Neuronal stem cell (in vitro differentiated cells): ENCODE data around the gene FAIM2.
A peak's percentile ranks its signal among the peaks of the same experiment; 100 is the strongest.

Experiments used
- DNase-seq: peaks from one replicate; pipeline ENCODE4 v3.0.0-alpha.2; 2013; ENCODE audit warnings: low spot score
- H2AFZ ChIP-seq: one replicate; pipeline ENCODE4 v1.6.1; 2013; ENCODE audit warnings: mild to moderate bottlenecking, low read length, inconsistent platforms
- H2AK5ac ChIP-seq: 2 replicates; pipeline ENCODE4 v1.6.1; 2013; ENCODE audit warnings: low read depth, mild to moderate bottlenecking, inconsistent platforms, low read length, moderate library complexity, mixed read lengths
- H2BK120ac ChIP-seq: 2 replicates; pipeline ENCODE4 v1.6.1; 2013; ENCODE audit warnings: low read depth, mild to moderate bottlenecking, inconsistent platforms, low read length, moderate library complexity, mixed read lengths
- H2BK12ac ChIP-seq: one replicate; pipeline ENCODE4 v1.6.1; 2013; ENCODE audit warnings: low read length, inconsistent platforms
- H2BK15ac ChIP-seq: 2 replicates; pipeline ENCODE4 v1.6.1; 2013; ENCODE audit warnings: mild to moderate bottlenecking, low read length, inconsistent platforms, mixed read lengths
- H2BK5ac ChIP-seq: one replicate; pipeline ENCODE4 v1.6.1; 2013; ENCODE audit warnings: inconsistent platforms, mild to moderate bottlenecking, low read length, moderate library complexity
- H3K14ac ChIP-seq: one replicate; pipeline ENCODE4 v1.6.1; 2013; ENCODE audit warnings: low read length, inconsistent platforms
- H3K18ac ChIP-seq: 2 replicates; pipeline ENCODE4 v1.6.1; 2013; ENCODE audit warnings: low read length, inconsistent platforms
- H3K23ac ChIP-seq: 2 replicates; pipeline ENCODE4 v1.6.1; 2013; ENCODE audit warnings: low read depth, mild to moderate bottlenecking, mixed read lengths, low read length, inconsistent platforms; ENCODE audit not compliant: poor library complexity
- H3K27ac ChIP-seq: replicated peaks from 3 replicates; pipeline ENCODE4 v1.5.1; 2013; ENCODE audit warnings: low read length, inconsistent platforms
- H3K27me3 ChIP-seq, 3 experiments: 2 replicates each; pipeline ENCODE4 v1.6.1; 2013; ENCODE audit warnings: low read length in 3 of 3, mild to moderate bottlenecking in 2 of 3, inconsistent platforms in 1 of 3, low read depth in 1 of 3, mixed read lengths in 1 of 3, moderate library complexity in 1 of 3; ENCODE audit not compliant: control insufficient read depth in 3 of 3, insufficient read depth in 3 of 3
- H3K36me3 ChIP-seq, 2 donors: replicated peaks in 1 of 2; 2 replicates each; pipeline ENCODE4 v1.6.1; 2013; ENCODE audit warnings: low read length in 2 of 2; ENCODE audit not compliant: control insufficient read depth in 2 of 2, insufficient read depth in 2 of 2
- H3K4ac ChIP-seq: 2 replicates; pipeline ENCODE4 v1.6.1; 2013; ENCODE audit warnings: inconsistent platforms, mild to moderate bottlenecking, low read length, moderate library complexity
- H3K4me1 ChIP-seq, 2 donors: 1 replicate in 1 of 2; 2 replicates in 1 of 2; pipeline ENCODE4 v1.6.1; 2013; ENCODE audit warnings: low read length in 2 of 2, low read depth in 1 of 2; ENCODE audit not compliant: control insufficient read depth in 2 of 2, insufficient read depth in 1 of 2
- H3K4me2 ChIP-seq: one replicate; pipeline ENCODE4 v1.6.1; 2013; ENCODE audit warnings: mild to moderate bottlenecking, low read length, inconsistent platforms; ENCODE audit not compliant: insufficient read depth, poor library complexity, severe bottlenecking
- H3K4me3 ChIP-seq, 2 donors: 2 replicates each; pipeline ENCODE4 v1.5.1; 2013; ENCODE audit warnings: low read length in 2 of 2, mild to moderate bottlenecking in 2 of 2, inconsistent platforms in 1 of 2, moderate library complexity in 1 of 2
- H3K79me1 ChIP-seq: one replicate; pipeline ENCODE4 v1.6.1; 2013; ENCODE audit warnings: low read depth, mild to moderate bottlenecking, inconsistent platforms, low read length, moderate library complexity
- H3K9ac ChIP-seq: one replicate; pipeline ENCODE4 v1.6.1; 2013; ENCODE audit warnings: mild to moderate bottlenecking, low read depth, low read length, inconsistent platforms; ENCODE audit not compliant: poor library complexity
- H3K9me3 ChIP-seq, 2 donors: replicated peaks in 1 of 2; 2 replicates each; pipeline versions ENCODE3 to v1.6.1; 2013; ENCODE audit warnings: low read length in 2 of 2, mild to moderate bottlenecking in 2 of 2, inconsistent platforms in 1 of 2, low read depth in 1 of 2, mixed read lengths in 1 of 2, moderate library complexity in 1 of 2; ENCODE audit not compliant: control insufficient read depth in 2 of 2, insufficient read depth in 1 of 2
- H4K8ac ChIP-seq: one replicate; pipeline ENCODE4 v1.6.1; 2013; ENCODE audit warnings: low read depth, mild to moderate bottlenecking, inconsistent platforms, low read length, moderate library complexity
- H4K91ac ChIP-seq: one replicate; pipeline ENCODE4 v1.6.1; 2013; ENCODE audit warnings: low read length, low read depth, mild to moderate bottlenecking, inconsistent platforms; ENCODE audit not compliant: poor library complexity
- WGBS, 2 donors: extraction: QIAGEN DNeasy Blood & Tissue Kit; methylation state at CpG; one replicate each; pipeline ENCODE4 v1.1.7; 2013; ENCODE audit warnings: missing lambda C conversion rate in 2 of 2, mixed read lengths in 1 of 2; ENCODE audit not compliant: insufficient read length in 2 of 2, insufficient replicate concordance in 1 of 2; ENCODE audit errors: extremely low coverage in 2 of 2; 5-methylcytosine and 5-hydroxymethylcytosine counted together

Gene FAIM2

GRCh38 chr12:49887091-49887490 is 16.6 kb downstream of the FAIM2 start:
- no CpG with 5 or more reads among the region's 9 CpGs for WGBS, 2 donors
- Histone ChIP-seq H2BK12ac (no peak overlapping the region), H3K14ac (no peak overlapping the region), H3K4me2 (no peak overlapping the region), H3K4me1 (peaks cover 15 to 17% of the 10 kb centered on the region in 2 donors), H3K18ac (peak overlapping the region; percentile 65), H4K91ac (peak overlapping the region; percentile 40), H3K27ac (no peak overlapping the region), H3K4me3 (no peak overlapping the region), H2BK5ac (no peak overlapping the region), H2BK120ac (no peak overlapping the region), H3K79me1 (no peaks in the 10 kb centered on the region), H2AK5ac (peak overlapping the region; percentile 92), H2AFZ (no peak overlapping the region), H3K9ac (no peak overlapping the region), H2BK15ac (peak overlapping the region; percentile 88), H3K36me3 (no peaks in the 10 kb centered on the region), H3K27me3 (peaks cover 0 to 57% (median 0%) of the 10 kb centered on the region in 3 experiments), H4K8ac (peak overlapping the region; percentile 25), H3K4ac (no peak overlapping the region), H3K23ac (no peak overlapping the region), H3K9me3 (no peaks in the 10 kb centered on the region)
- no peak for DNase-seq

GRCh38 chr12:49885663-49886461 is 17.8 kb downstream of the FAIM2 start:
- Histone ChIP-seq H2AFZ (no peak overlapping the region), H2BK12ac (no peak overlapping the region), H3K79me1 (no peaks in the 10 kb centered on the region), H4K91ac (no peak overlapping the region), H3K9me3 (no peaks in the 10 kb centered on the region), H2BK15ac (peak overlapping the region; percentile 82), H2BK120ac (no peak overlapping the region), H3K27ac (no peak overlapping the region), H3K4me1 (peaks cover 15 to 24% of the 10 kb centered on the region in 2 donors), H3K9ac (no peak overlapping the region), H4K8ac (no peak overlapping the region), H3K4me2 (no peak overlapping the region), H3K27me3 (peaks cover 0 to 45% (median 0%) of the 10 kb centered on the region in 3 experiments), H3K36me3 (no peaks in the 10 kb centered on the region), H2AK5ac (peak overlapping the region; percentile 50), H3K23ac (no peak overlapping the region), H3K4ac (no peak overlapping the region), H3K4me3 (no peak overlapping the region), H3K14ac (no peak overlapping the region), H3K18ac (peak overlapping the region; percentile 61), H2BK5ac (no peak overlapping the region)
- DNase-seq, result no peak
- WGBS, 2 donors, result no CpG with 5 or more reads among the region's 16 CpGs

GRCh38 chr12:49885118-49885517 is 18.6 kb downstream of the FAIM2 start:
- H3K27ac ChIP-seq, result no peak overlapping the region
- no peak overlapping the region for H3K14ac ChIP-seq
- H3K4ac ChIP-seq, result no peak overlapping the region
- H2AFZ ChIP-seq, result no peak overlapping the region
- no peak overlapping the region for H2BK12ac ChIP-seq
- peaks cover 0 to 38% (median 0%) of the 10 kb centered on the region in 3 experiments for H3K27me3 ChIP-seq
- no peak overlapping the region for H3K23ac ChIP-seq
- WGBS, 2 donors, result no CpG with 5 or more reads among the region's 6 CpGs
- H2BK5ac ChIP-seq, result no peak overlapping the region
- H3K36me3 ChIP-seq, result no peaks in the 10 kb centered on the region
- no peaks in the 10 kb centered on the region for H3K79me1 ChIP-seq
- H2AK5ac ChIP-seq, result no peak overlapping the region
- H2BK15ac ChIP-seq, result no peak overlapping the region
- H2BK120ac ChIP-seq, result no peak overlapping the region
- no peaks in the 10 kb centered on the region for H3K9me3 ChIP-seq
- H3K4me2 ChIP-seq, result no peak overlapping the region
- H3K9ac ChIP-seq, result no peak overlapping the region
- no peak overlapping the region for H3K4me3 ChIP-seq
- no peak overlapping the region for H4K91ac ChIP-seq
- no peak overlapping the region for H4K8ac ChIP-seq
- H3K4me1 ChIP-seq, result peaks cover 15 to 24% of the 10 kb centered on the region in 2 donors
- no peak for DNase-seq
- H3K18ac ChIP-seq, result no peak overlapping the region

GRCh38 chr12:49882851-49883464 is 20.7 kb downstream of the FAIM2 start:
- Histone ChIP-seq H2AK5ac (no peak overlapping the region), H2AFZ (peak overlapping the region; percentile 55), H3K18ac (peak overlapping the region; percentile 66), H3K9me3 (peaks cover 0 to 4% of the 10 kb centered on the region in 2 donors), H3K4me2 (no peak overlapping the region), H3K23ac (peak overlapping the region; percentile 4), H3K14ac (no peak overlapping the region), H2BK5ac (no peak overlapping the region), H3K27me3 (peaks cover 0 to 26% (median 0%) of the 10 kb centered on the region in 3 experiments), H2BK15ac (no peak overlapping the region), H3K4ac (no peak overlapping the region), H3K27ac (peak overlapping the region; percentile 9), H2BK120ac (no peak overlapping the region), H3K4me1 (peaks cover 13 to 24% of the 10 kb centered on the region in 2 donors), H4K8ac (no peak overlapping the region), H4K91ac (no peak overlapping the region), H3K4me3 (no peak overlapping the region), H3K79me1 (no peaks in the 10 kb centered on the region), H3K36me3 (no peaks in the 10 kb centered on the region), H2BK12ac (peak overlapping the region; percentile 23), H3K9ac (peak overlapping the region; percentile 33)
- WGBS, 2 donors, result no CpG with 5 or more reads among the region's 9 CpGs
- no peak for DNase-seq
